H9 (cell line): ENCODE measurements around the gene PTGES2. TPM values are rescaled to one million over a fixed set of nuclear protein-coding genes. Genes with fewer than 3 reads are reported as not detected.

Experiments used
- DNase-seq: peaks from one replicate; pipeline ENCODE4 v3.0.0-alpha.2; 2017
- H2AFZ ChIP-seq: one replicate; pipeline ENCODE4 v1.6.1; 2013; ENCODE audit warnings: mild to moderate bottlenecking, low read length, control low read depth, moderate library complexity
- H2AK5ac ChIP-seq: 2 replicates; pipeline ENCODE4 v1.6.1; 2013; ENCODE audit warnings: low read length, control low read depth, mixed read lengths; ENCODE audit not compliant: insufficient read length
- H2BK120ac ChIP-seq: one replicate; pipeline ENCODE4 v1.6.1; 2013; ENCODE audit warnings: low read depth, mild to moderate bottlenecking, low read length, control low read depth, inconsistent platforms; ENCODE audit not compliant: poor library complexity, severe bottlenecking
- H2BK12ac ChIP-seq: 2 replicates; pipeline ENCODE4 v1.6.1; 2013; ENCODE audit warnings: low read length, control low read depth, mixed read lengths, low read depth; ENCODE audit not compliant: insufficient read length
- H2BK15ac ChIP-seq: 2 replicates; pipeline ENCODE4 v1.6.1; 2013; ENCODE audit warnings: low read depth, low read length, control low read depth
- H2BK20ac ChIP-seq: one replicate; pipeline ENCODE4 v1.6.1; 2013; ENCODE audit warnings: low read depth, mild to moderate bottlenecking, low read length, control low read depth, inconsistent platforms; ENCODE audit not compliant: poor library complexity, severe bottlenecking
- H2BK5ac ChIP-seq: 2 replicates; pipeline ENCODE4 v1.6.1; 2013; ENCODE audit warnings: low read length, control low read depth, mixed read lengths; ENCODE audit not compliant: insufficient read length
- H3K14ac ChIP-seq: 2 replicates; pipeline ENCODE4 v1.6.1; 2013; ENCODE audit warnings: low read length, control low read depth; ENCODE audit not compliant: insufficient read depth
- H3K18ac ChIP-seq: 2 replicates; pipeline ENCODE4 v1.6.1; 2013; ENCODE audit warnings: low read depth, mild to moderate bottlenecking, mixed read lengths, low read length, control low read depth; ENCODE audit not compliant: insufficient read length
- H3K23ac ChIP-seq: 2 replicates; pipeline ENCODE4 v1.6.1; 2013; ENCODE audit warnings: low read length, control low read depth, mixed read lengths, low read depth; ENCODE audit not compliant: insufficient read length
- H3K23me2 ChIP-seq: 2 replicates; pipeline ENCODE4 v1.6.1; 2013; ENCODE audit warnings: low read depth, mild to moderate bottlenecking, mixed read lengths, low read length, control low read depth; ENCODE audit not compliant: insufficient read length, poor library complexity, severe bottlenecking
- H3K27ac ChIP-seq: 2 replicates; pipeline ENCODE4 v1.5.1; 2013; ENCODE audit warnings: low read length, control low read depth, mixed read lengths, low read depth; ENCODE audit not compliant: insufficient read length
- H3K27me3 ChIP-seq: 2 replicates; pipeline ENCODE4 v1.6.1; 2013; ENCODE audit warnings: low read length, control low read depth, inconsistent platforms; ENCODE audit not compliant: insufficient read depth
- H3K4ac ChIP-seq: 2 replicates; pipeline ENCODE4 v1.6.1; 2013; ENCODE audit warnings: low read depth, mild to moderate bottlenecking, control low read depth, inconsistent platforms, low read length, moderate library complexity
- H3K4me1 ChIP-seq: 2 replicates; pipeline ENCODE4 v1.6.1; 2013; ENCODE audit warnings: low read length, control low read depth, inconsistent platforms; ENCODE audit not compliant: insufficient read depth
- H3K4me2 ChIP-seq: 2 replicates; pipeline ENCODE4 v1.6.1; 2013; ENCODE audit warnings: low read length, control low read depth, mixed read lengths; ENCODE audit not compliant: insufficient read length, insufficient read depth
- H3K56ac ChIP-seq: 2 replicates; pipeline ENCODE4 v1.6.1; 2013; ENCODE audit warnings: low read depth, mild to moderate bottlenecking, mixed read lengths, low read length, control low read depth; ENCODE audit not compliant: insufficient read length
- H3K79me1 ChIP-seq: 2 replicates; pipeline ENCODE4 v1.6.1; 2013; ENCODE audit warnings: low read depth, mild to moderate bottlenecking, moderate library complexity, low read length, control low read depth, inconsistent platforms; ENCODE audit not compliant: insufficient read depth, poor library complexity, severe bottlenecking
- H3K79me2 ChIP-seq: 2 replicates; pipeline ENCODE4 v1.6.1; 2013; ENCODE audit warnings: low read length, control low read depth, inconsistent platforms; ENCODE audit not compliant: insufficient read depth
- H3K9ac ChIP-seq: 2 replicates; pipeline ENCODE4 v1.6.1; 2013; ENCODE audit warnings: low read length, control low read depth, mixed read lengths; ENCODE audit not compliant: insufficient read length; ENCODE audit errors: extremely low read depth
- H3K9me3 ChIP-seq: one replicate; pipeline ENCODE4 v1.6.1; 2013; ENCODE audit warnings: low read depth, low read length, inconsistent platforms; ENCODE audit not compliant: control insufficient read depth
- H3T11ph ChIP-seq: one replicate; pipeline ENCODE4 v1.6.1; 2013; ENCODE audit warnings: mild to moderate bottlenecking, low read length, control low read depth, inconsistent platforms
- H4K20me1 ChIP-seq: one replicate; pipeline ENCODE4 v1.6.1; 2013; ENCODE audit not compliant: control insufficient read depth, insufficient read length, insufficient read depth
- H4K5ac ChIP-seq: 2 replicates; pipeline ENCODE4 v1.6.1; 2013; ENCODE audit warnings: low read depth, mild to moderate bottlenecking, mixed read lengths, low read length, control low read depth; ENCODE audit not compliant: insufficient read length
- H4K8ac ChIP-seq: replicated peaks from 2 replicates; pipeline ENCODE4 v1.6.1; 2013; ENCODE audit warnings: low read length, control low read depth, mixed read lengths, low read depth; ENCODE audit not compliant: insufficient read length
- H4K91ac ChIP-seq: 2 replicates; pipeline ENCODE4 v1.6.1; 2013; ENCODE audit warnings: low read depth, mild to moderate bottlenecking, moderate library complexity, mixed read lengths, low read length, control low read depth; ENCODE audit not compliant: insufficient read length
- H3K27ac Mint-ChIP-seq, 3 experiments: 2 replicates in 2 of 3; 3 replicates in 1 of 3; pipeline ENCODE4 v1.8.0; 2020 to 2021; ENCODE audit warnings: mixed read lengths in 3 of 3, mild to moderate bottlenecking in 1 of 3, moderate library complexity in 1 of 3
- H3K27me3 Mint-ChIP-seq: 2 replicates; pipeline ENCODE4 v1.8.0; 2021; ENCODE audit warnings: low read depth, mild to moderate bottlenecking, moderate library complexity, mixed read lengths
- H3K36me3 Mint-ChIP-seq, 3 experiments: 2 replicates in 2 of 3; 3 replicates in 1 of 3; pipeline ENCODE4 v1.8.0; 2020 to 2021; ENCODE audit warnings: low read depth in 3 of 3, mixed read lengths in 3 of 3; ENCODE audit not compliant: insufficient read depth in 1 of 3
- H3K4me1 Mint-ChIP-seq, 2 experiments: 2 replicates each; pipeline ENCODE4 v1.8.0; 2020; ENCODE audit warnings: mixed read lengths in 2 of 2
- H3K4me3 Mint-ChIP-seq, 2 experiments: 2 replicates in 1 of 2; 3 replicates in 1 of 2; pipeline ENCODE4 v1.8.0; 2020 to 2021; ENCODE audit warnings: mild to moderate bottlenecking in 2 of 2, mixed read lengths in 2 of 2, moderate library complexity in 1 of 2
- H3K9me3 Mint-ChIP-seq, 2 experiments: 2 replicates in 1 of 2; 3 replicates in 1 of 2; pipeline ENCODE4 v1.8.0; 2020; ENCODE audit warnings: mild to moderate bottlenecking in 2 of 2, mixed read lengths in 2 of 2, moderate library complexity in 1 of 2
- WGBS: extraction: QIAGEN DNeasy Blood & Tissue Kit; methylation state at CpG from one replicate; pipeline ENCODE4 v1.1.7; 2013; ENCODE audit warnings: missing lambda C conversion rate, low lambda C conversion rate, mixed read lengths; ENCODE audit not compliant: insufficient read length; ENCODE audit errors: extremely low coverage; 5-methylcytosine and 5-hydroxymethylcytosine counted together
- long read RNA-seq: library from polyadenylated mRNA; unstranded; transcript quantifications from one replicate; pipeline ENCODE4 v2.0.0, GENCODE V29; 2020
- total RNA-seq: library from RNA; stranded (reverse); gene quantifications from 2 replicates; pipeline ENCODE4 v1.2.1, GENCODE V29; 2021
- TF ChIP-seq, protein P1 (sequence below): fragments of 200-600 bp; sonication (generic); conservative IDR thresholded peaks from 3 replicates; pipeline ENCODE4 v1.8.0; 2021; ENCODE audit warnings: antibody characterized with exemption, mild to moderate bottlenecking

Gene PTGES2
- total RNA-seq = 60.4 and 63.9 TPM in 2 replicates
- long read RNA-seq, transcript PTGES2-202 (7 exons, 2,331 nt) = major isoform, 9 of 46 reads
- long read RNA-seq, partial matches to known transcripts = 6 of 46 reads
- long read RNA-seq, other reads (novel, unspliced or antisense) = 28 of 46 reads

DNA sequence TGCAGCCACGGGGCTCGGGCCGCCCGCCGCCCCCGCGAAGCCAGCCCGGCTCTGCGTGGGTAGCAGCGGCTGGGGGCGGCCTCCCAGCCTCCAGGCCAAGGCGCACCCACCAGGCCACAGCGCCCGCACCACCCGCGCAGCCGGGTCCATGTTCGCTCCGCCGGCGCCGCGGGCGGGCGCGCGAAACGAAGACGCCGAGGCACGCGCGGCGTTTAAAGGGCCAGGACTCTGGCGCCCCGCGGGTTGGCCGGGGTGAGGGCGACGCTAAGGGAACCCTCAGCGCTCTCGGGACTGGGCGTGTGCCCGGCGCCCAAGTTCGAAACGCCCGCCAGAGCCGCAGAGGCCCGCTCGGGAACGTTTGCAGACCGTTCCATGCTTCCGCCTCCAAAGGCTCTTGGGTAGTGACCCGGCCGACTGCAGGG, at the start of gene PTGES2:
TSS of gene PTGES2 (minus strand) at position 162 of the 422 bp plus-strand sequence. CDS start at position 150, 12 bp downstream.
- H3K79me2 ChIP-seq = no peaks in the 10 kb centered on the region
- H2BK20ac ChIP-seq = no peak within 1 kb of the TSS
- H3K4me2 ChIP-seq = peak within 1 kb of the TSS; percentile 58
- no peak within 1 kb of the TSS for H2BK120ac ChIP-seq
- H3K23ac ChIP-seq = no peak within 1 kb of the TSS
- no peak within 1 kb of the TSS for H2AFZ ChIP-seq
- H3K18ac ChIP-seq = peak within 1 kb of the TSS; percentile 87
- no peaks in the 10 kb centered on the region for H4K20me1 ChIP-seq
- H3K9ac ChIP-seq = peak within 1 kb of the TSS; percentile 81
- H3K23me2 ChIP-seq = peaks cover 12% of the 10 kb centered on the region
- no peak for DNase-seq
- H3K27me3 ChIP-seq = 0 out of 2 replicates have a peak, but pooled peaks cover 3% of the 10 kb centered on the region
- H4K91ac ChIP-seq = no peak within 1 kb of the TSS
- H3K27ac Mint-ChIP-seq = peak within 1 kb of the TSS; percentile 99
- H3T11ph ChIP-seq = no peak within 1 kb of the TSS
- H3K56ac ChIP-seq = no peak within 1 kb of the TSS
- H3K4me3 Mint-ChIP-seq = peak within 1 kb of the TSS; percentile 94 to 97
- H3K4ac ChIP-seq = no peak within 1 kb of the TSS
- TF ChIP-seq, protein P1, sequence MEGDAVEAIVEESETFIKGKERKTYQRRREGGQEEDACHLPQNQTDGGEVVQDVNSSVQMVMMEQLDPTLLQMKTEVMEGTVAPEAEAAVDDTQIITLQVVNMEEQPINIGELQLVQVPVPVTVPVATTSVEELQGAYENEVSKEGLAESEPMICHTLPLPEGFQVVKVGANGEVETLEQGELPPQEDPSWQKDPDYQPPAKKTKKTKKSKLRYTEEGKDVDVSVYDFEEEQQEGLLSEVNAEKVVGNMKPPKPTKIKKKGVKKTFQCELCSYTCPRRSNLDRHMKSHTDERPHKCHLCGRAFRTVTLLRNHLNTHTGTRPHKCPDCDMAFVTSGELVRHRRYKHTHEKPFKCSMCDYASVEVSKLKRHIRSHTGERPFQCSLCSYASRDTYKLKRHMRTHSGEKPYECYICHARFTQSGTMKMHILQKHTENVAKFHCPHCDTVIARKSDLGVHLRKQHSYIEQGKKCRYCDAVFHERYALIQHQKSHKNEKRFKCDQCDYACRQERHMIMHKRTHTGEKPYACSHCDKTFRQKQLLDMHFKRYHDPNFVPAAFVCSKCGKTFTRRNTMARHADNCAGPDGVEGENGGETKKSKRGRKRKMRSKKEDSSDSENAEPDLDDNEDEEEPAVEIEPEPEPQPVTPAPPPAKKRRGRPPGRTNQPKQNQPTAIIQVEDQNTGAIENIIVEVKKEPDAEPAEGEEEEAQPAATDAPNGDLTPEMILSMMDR = no peak
- peaks cover 13 to 16% of the 10 kb centered on the region in 2 experiments for H3K4me1 Mint-ChIP-seq
- no peak within 1 kb of the TSS for H4K8ac ChIP-seq
- peak within 1 kb of the TSS; percentile 96 for H3K14ac ChIP-seq
- H2BK12ac ChIP-seq = no peak within 1 kb of the TSS
- no peak within 1 kb of the TSS for H2BK15ac ChIP-seq
- no peak within 1 kb of the TSS for H2AK5ac ChIP-seq
- peaks cover 9 to 12% of the 10 kb centered on the region in 2 experiments for H3K9me3 Mint-ChIP-seq
- H3K27ac ChIP-seq = peak within 1 kb of the TSS; percentile 18
- H3K9me3 ChIP-seq = no peaks in the 10 kb centered on the region
- H3K27me3 Mint-ChIP-seq = peaks cover 30% of the 10 kb centered on the region
- H3K4me1 ChIP-seq = no peaks in the 10 kb centered on the region
- no peak within 1 kb of the TSS for H4K5ac ChIP-seq
- no peak within 1 kb of the TSS for H2BK5ac ChIP-seq
- no peaks in the 10 kb centered on the region for H3K79me1 ChIP-seq
- WGBS = no CpG with 5 or more reads among the region's 56 CpGs
- H3K36me3 Mint-ChIP-seq = peaks cover 21 to 34% (median 26%) of the 10 kb centered on the region in 3 experiments
